MM.1S (cell line): ENCODE results near the gene LIAS.

Experiments
- DNase-seq: peaks from one replicate; pipeline ENCODE4 v3.0.0-alpha.2; 2015
- H2AFZ ChIP-seq: fragments of 300-600 bp; sonication (generic); 2 replicates; pipeline ENCODE4 v1.6.0; 2016; ENCODE audit warnings: antibody characterized with exemption, low read length
- H3F3A ChIP-seq: fragments of 300-600 bp; sonication (generic); 2 replicates; pipeline ENCODE4 v1.6.1; 2016; ENCODE audit warnings: mild to moderate bottlenecking, antibody characterized with exemption, low read length, moderate library complexity, mixed read lengths; ENCODE audit not compliant: insufficient read depth
- H3K27ac ChIP-seq: fragments of 300-600 bp; sonication (generic); 2 replicates; pipeline ENCODE4 v1.5.1; 2016; ENCODE audit warnings: mild to moderate bottlenecking, low read length
- H3K27me3 ChIP-seq: fragments of 300-600 bp; sonication (generic); replicated peaks from 2 replicates; pipeline ENCODE4 v1.6.0; 2016; ENCODE audit warnings: low read length; ENCODE audit not compliant: insufficient read depth
- H3K36me3 ChIP-seq: fragments of 300-600 bp; sonication (generic); replicated peaks from 2 replicates; pipeline ENCODE4 v1.6.1; 2016; ENCODE audit warnings: mild to moderate bottlenecking, low read length, mixed read lengths; ENCODE audit not compliant: insufficient read depth
- H3K4me1 ChIP-seq: fragments of 300-600 bp; sonication (generic); 2 replicates; pipeline ENCODE4 v1.6.1; 2016; ENCODE audit warnings: low read length, mixed read lengths
- H3K4me2 ChIP-seq: fragments of 300-600 bp; sonication (generic); 2 replicates; pipeline ENCODE4 v1.6.0; 2016; ENCODE audit warnings: low read depth, low read length
- H3K4me3 ChIP-seq: fragments of 300-600 bp; sonication (generic); 2 replicates; pipeline ENCODE4 v1.5.1; 2016; ENCODE audit warnings: low read length, mixed read lengths
- H3K79me2 ChIP-seq: fragments of 300-600 bp; sonication (generic); 2 replicates; pipeline ENCODE4 v1.6.1; 2016; ENCODE audit warnings: mixed run types, low read length, mixed read lengths
- H3K9ac ChIP-seq: fragments of 300-600 bp; sonication (generic); 2 replicates; pipeline ENCODE4 v1.6.1; 2016; ENCODE audit warnings: low read length, mixed read lengths
- H3K9me2 ChIP-seq: fragments of 300-600 bp; sonication (generic); replicated peaks from 2 replicates; pipeline ENCODE4 v1.6.1; 2016; ENCODE audit warnings: mild to moderate bottlenecking, low read length, mixed read lengths; ENCODE audit not compliant: insufficient read depth
- H3K9me3 ChIP-seq: fragments of 300-600 bp; sonication (generic); replicated peaks from 2 replicates; pipeline ENCODE4 v1.6.1; 2016; ENCODE audit warnings: mild to moderate bottlenecking, low read length, mixed read lengths; ENCODE audit not compliant: insufficient read depth
- H4K20me1 ChIP-seq: fragments of 300-600 bp; sonication (generic); 2 replicates; pipeline ENCODE4 v1.6.1; 2016; ENCODE audit warnings: mild to moderate bottlenecking, low read length, moderate library complexity, mixed read lengths; ENCODE audit not compliant: insufficient read depth
- EZH2 ChIP-seq: fragments of 300-600 bp; sonication (generic); optimal IDR thresholded peaks from 2 replicates; pipeline ENCODE3; 2017; ENCODE audit warnings: low read depth, mild to moderate bottlenecking, antibody characterized with exemption, low read length, mixed read lengths
- EZH2phosphoT487 ChIP-seq: fragments of 300-600 bp; sonication (generic); IDR thresholded peaks from 2 replicates; pipeline ENCODE4 v1.6.1; 2018; ENCODE audit warnings: antibody characterized with exemption, low read length
- TF ChIP-seq, protein P1 (sequence below): fragments of 300-600 bp; sonication (generic); IDR thresholded peaks from 2 replicates; pipeline ENCODE4 v1.5.1; 2016; ENCODE audit warnings: antibody characterized with exemption, low read length, mixed read lengths

LIAS gene

GRCh38 chr4:39495446-39496213 is 36.8 kb downstream of the LIAS start:
- Histone ChIP-seq H3K27ac (no peak overlapping the region), H4K20me1 (no peaks in the 10 kb centered on the region), H3K9ac (no peak overlapping the region), H3K9me3 (no peaks in the 10 kb centered on the region), H3K27me3 (no peaks in the 10 kb centered on the region), H3K4me1 (no peaks in the 10 kb centered on the region), H3F3A (no peaks in the 10 kb centered on the region), H2AFZ (no peak overlapping the region), H3K79me2 (no peaks in the 10 kb centered on the region), H3K36me3 (no peaks in the 10 kb centered on the region), H3K4me3 (no peak overlapping the region), H3K4me2 (no peak overlapping the region), H3K9me2 (no peaks in the 10 kb centered on the region)
- TF ChIP-seq EZH2 (no peak), EZH2phosphoT487 (no peak)
- TF ChIP-seq, protein P1, sequence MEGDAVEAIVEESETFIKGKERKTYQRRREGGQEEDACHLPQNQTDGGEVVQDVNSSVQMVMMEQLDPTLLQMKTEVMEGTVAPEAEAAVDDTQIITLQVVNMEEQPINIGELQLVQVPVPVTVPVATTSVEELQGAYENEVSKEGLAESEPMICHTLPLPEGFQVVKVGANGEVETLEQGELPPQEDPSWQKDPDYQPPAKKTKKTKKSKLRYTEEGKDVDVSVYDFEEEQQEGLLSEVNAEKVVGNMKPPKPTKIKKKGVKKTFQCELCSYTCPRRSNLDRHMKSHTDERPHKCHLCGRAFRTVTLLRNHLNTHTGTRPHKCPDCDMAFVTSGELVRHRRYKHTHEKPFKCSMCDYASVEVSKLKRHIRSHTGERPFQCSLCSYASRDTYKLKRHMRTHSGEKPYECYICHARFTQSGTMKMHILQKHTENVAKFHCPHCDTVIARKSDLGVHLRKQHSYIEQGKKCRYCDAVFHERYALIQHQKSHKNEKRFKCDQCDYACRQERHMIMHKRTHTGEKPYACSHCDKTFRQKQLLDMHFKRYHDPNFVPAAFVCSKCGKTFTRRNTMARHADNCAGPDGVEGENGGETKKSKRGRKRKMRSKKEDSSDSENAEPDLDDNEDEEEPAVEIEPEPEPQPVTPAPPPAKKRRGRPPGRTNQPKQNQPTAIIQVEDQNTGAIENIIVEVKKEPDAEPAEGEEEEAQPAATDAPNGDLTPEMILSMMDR = no peak
- no peak for DNase-seq

GRCh38 chr4:39497909-39498726 is 39.3 kb downstream of the LIAS start:
- H3K4me1 ChIP-seq = no peaks in the 10 kb centered on the region
- no peaks in the 10 kb centered on the region for H3K9me3 ChIP-seq
- no peaks in the 10 kb centered on the region for H3F3A ChIP-seq
- no peak overlapping the region for H2AFZ ChIP-seq
- no peak overlapping the region for H3K27ac ChIP-seq
- TF ChIP-seq, protein P1 = no peak
- TF ChIP-seq EZH2phosphoT487 = no peak
- no peak for TF ChIP-seq EZH2
- DNase-seq = no peak
- H3K27me3 ChIP-seq = no peaks in the 10 kb centered on the region
- no peak overlapping the region for H3K9ac ChIP-seq
- no peaks in the 10 kb centered on the region for H3K9me2 ChIP-seq
- H3K36me3 ChIP-seq = no peaks in the 10 kb centered on the region
- no peak overlapping the region for H3K4me2 ChIP-seq
- H4K20me1 ChIP-seq = no peaks in the 10 kb centered on the region
- H3K4me3 ChIP-seq = no peak overlapping the region
- no peaks in the 10 kb centered on the region for H3K79me2 ChIP-seq

- no peak for DNase-seq
- TF ChIP-seq EZH2phosphoT487 = no peak
- TF ChIP-seq, protein P1 = no peak
- TF ChIP-seq EZH2 = no peak
- H3K36me3 ChIP-seq = no peaks in the 10 kb centered on the region
Measured at GRCh38 chr4:39498727-39499020, 39.8 kb downstream of the LIAS start.

More at GRCh38 chr4:39498727-39499020, 39.8 kb downstream of the LIAS start:
- H3K9ac ChIP-seq = no peak overlapping the region
- no peaks in the 10 kb centered on the region for H3F3A ChIP-seq
- no peaks in the 10 kb centered on the region for H3K9me3 ChIP-seq
- H3K9me2 ChIP-seq = no peaks in the 10 kb centered on the region
- H4K20me1 ChIP-seq = no peaks in the 10 kb centered on the region
- H3K79me2 ChIP-seq = no peaks in the 10 kb centered on the region
- no peaks in the 10 kb centered on the region for H3K27me3 ChIP-seq
- no peak overlapping the region for H3K4me2 ChIP-seq
- H2AFZ ChIP-seq = no peak overlapping the region
- H3K4me1 ChIP-seq = no peaks in the 10 kb centered on the region
- no peak overlapping the region for H3K4me3 ChIP-seq
- no peak overlapping the region for H3K27ac ChIP-seq
